ENCODE results near the gene FGFRL1. TPM values are rescaled to one million over a fixed set of nuclear protein-coding genes. Genes with fewer than 3 reads are reported as not detected.

The FGFRL1 gene
- total and polyA plus RNA-seq, 2 donors from 2014 or later: 22.0 to 25.5 TPM

GRCh38 chr4:963276-964225 lies 47.9 kb upstream of the FGFRL1 start:
- DNase-seq: peak in 2 of 5 donors; percentile 46 to 69

DNA sequence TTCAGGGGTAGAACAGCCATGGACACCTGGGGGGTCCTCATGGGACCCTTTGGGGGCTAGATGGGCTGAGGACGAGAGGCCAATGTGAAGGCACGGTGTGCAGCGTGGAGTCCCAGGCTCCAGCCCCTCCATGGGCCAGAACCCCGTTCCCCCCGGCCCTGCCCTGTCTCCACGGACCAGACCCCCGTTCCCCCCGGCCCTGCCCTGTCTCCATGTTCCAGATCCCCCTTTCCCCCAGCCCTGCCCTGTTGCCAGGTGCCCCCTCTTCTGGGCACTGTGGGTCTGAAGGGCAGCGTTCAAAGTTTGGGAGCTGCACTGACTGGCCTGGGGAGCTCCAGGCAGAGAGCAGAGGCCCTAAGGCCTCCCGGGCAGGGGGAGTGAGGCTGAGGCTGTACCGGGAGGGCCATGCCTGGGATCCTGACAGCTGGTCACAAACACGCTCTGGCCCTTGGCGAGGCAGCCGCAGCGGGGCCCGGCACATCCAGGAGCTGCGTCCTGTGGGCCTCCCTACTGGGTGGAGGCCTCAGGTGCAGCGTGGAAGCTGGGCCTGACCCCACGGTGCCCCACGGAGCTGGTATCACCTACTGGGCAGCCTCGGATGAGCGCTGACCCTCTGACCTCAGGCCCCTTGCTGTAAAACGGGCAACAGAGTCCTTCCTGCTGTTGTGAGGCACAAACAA lies 46.9 kb upstream of the FGFRL1 start:
- no peak overlapping the region for H3K27ac ChIP-seq (ENCODE audit: low read depth in 2 of 2, low read length in 2 of 2)
- H3K9ac ChIP-seq (ENCODE audit: low read length in 3 of 3): no peak overlapping the region
- intact Hi-C loops (cut with DNase I): no loop called here
- H3K27me3 ChIP-seq (ENCODE audit: control insufficient read depth, insufficient read depth, low read length): no peaks in the 10 kb centered on the region
- TF ChIP-seq, protein P1, sequence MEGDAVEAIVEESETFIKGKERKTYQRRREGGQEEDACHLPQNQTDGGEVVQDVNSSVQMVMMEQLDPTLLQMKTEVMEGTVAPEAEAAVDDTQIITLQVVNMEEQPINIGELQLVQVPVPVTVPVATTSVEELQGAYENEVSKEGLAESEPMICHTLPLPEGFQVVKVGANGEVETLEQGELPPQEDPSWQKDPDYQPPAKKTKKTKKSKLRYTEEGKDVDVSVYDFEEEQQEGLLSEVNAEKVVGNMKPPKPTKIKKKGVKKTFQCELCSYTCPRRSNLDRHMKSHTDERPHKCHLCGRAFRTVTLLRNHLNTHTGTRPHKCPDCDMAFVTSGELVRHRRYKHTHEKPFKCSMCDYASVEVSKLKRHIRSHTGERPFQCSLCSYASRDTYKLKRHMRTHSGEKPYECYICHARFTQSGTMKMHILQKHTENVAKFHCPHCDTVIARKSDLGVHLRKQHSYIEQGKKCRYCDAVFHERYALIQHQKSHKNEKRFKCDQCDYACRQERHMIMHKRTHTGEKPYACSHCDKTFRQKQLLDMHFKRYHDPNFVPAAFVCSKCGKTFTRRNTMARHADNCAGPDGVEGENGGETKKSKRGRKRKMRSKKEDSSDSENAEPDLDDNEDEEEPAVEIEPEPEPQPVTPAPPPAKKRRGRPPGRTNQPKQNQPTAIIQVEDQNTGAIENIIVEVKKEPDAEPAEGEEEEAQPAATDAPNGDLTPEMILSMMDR (IDR thresholded peaks at IDR 0.05; ENCODE audit: borderline replicate concordance, extremely low read depth, insufficient read depth): no peak
- FAIRE-seq: no peak
- no peaks in the 10 kb centered on the region for H3K36me3 ChIP-seq (ENCODE audit: control insufficient read depth in 2 of 3, insufficient read depth in 3 of 3, low read length in 3 of 3)
- peaks cover 0 to 3% (median 0%) of the 10 kb centered on the region in 3 donors for H3K4me1 ChIP-seq (ENCODE audit: control insufficient read depth in 2 of 3, insufficient read depth in 2 of 3, low read depth in 1 of 3, low read length in 3 of 3)
- H3K9me3 ChIP-seq (ENCODE audit: control insufficient read depth in 2 of 3, insufficient read depth in 1 of 3, low read length in 3 of 3): no peaks in the 10 kb centered on the region
- DNase-seq: peak in 1 of 5 donors; percentile 64
- H3K4me3 ChIP-seq (ENCODE audit: low read length in 3 of 3): no peak overlapping the region

More at GRCh38 chr4:963276-964225, 47.9 kb upstream of the FGFRL1 start:
- Histone ChIP-seq H3K4me3 (ENCODE audit: low read length in 3 of 3) (no peak overlapping the region), H3K36me3 (ENCODE audit: control insufficient read depth in 2 of 3, insufficient read depth in 3 of 3, low read length in 3 of 3) (no peaks in the 10 kb centered on the region), H3K9me3 (ENCODE audit: control insufficient read depth in 2 of 3, insufficient read depth in 1 of 3, low read length in 3 of 3) (no peaks in the 10 kb centered on the region), H3K9ac (ENCODE audit: low read length in 3 of 3) (no peak overlapping the region), H3K27ac (ENCODE audit: low read depth in 2 of 2, low read length in 2 of 2) (no peak overlapping the region), H3K4me1 (ENCODE audit: control insufficient read depth in 2 of 3, insufficient read depth in 2 of 3, low read depth in 1 of 3, low read length in 3 of 3) (peaks cover 0 to 3% (median 0%) of the 10 kb centered on the region in 3 donors), H3K27me3 (ENCODE audit: control insufficient read depth, insufficient read depth, low read length) (no peaks in the 10 kb centered on the region)
- TF ChIP-seq, protein P1 (IDR thresholded peaks at IDR 0.05; ENCODE audit: borderline replicate concordance, extremely low read depth, insufficient read depth): no peak
- no peak for FAIRE-seq
- intact Hi-C loops (cut with DNase I): no loop called here

DNA sequence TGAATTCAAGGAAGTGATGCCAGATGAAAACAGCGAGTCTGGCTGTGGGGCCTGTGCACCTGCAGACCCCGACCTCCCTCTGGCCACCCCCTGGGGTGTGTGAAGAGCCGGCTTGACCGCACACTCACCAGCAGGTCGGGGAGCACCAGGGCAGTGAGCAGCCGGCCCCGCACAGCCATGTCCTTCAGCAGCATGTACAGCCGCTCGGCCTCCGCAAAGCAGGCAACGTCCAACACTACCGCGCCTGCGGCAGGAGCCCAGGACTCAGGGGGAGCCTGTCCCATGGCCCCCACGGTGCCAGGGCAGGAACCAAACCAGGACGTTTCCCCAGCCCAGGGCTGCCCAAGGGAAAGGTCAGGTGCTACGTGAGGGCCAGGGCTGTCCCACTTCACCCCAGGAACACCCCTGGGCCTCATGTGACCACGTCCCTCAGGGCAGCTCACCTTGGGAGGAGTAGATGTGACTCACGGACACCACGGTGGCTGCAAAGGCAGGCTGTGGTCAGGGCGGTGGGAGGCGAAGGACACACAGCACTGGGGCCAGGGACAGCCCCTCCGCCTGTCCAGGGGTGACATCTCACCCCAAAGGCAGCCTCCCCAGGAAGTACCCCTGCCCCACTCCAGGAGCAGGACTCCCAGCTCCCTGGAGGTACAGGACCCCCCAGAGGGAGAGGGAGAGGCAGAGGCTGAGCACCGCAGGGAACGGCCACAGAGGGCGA lies 46.2 kb upstream of the FGFRL1 start:
- DNase-seq (peak in 1 of 5 donors; percentile 68), FAIRE-seq (no peak)
- no peaks in the 10 kb centered on the region for H3K36me3 ChIP-seq (ENCODE audit: control insufficient read depth in 2 of 3, insufficient read depth in 3 of 3, low read length in 3 of 3)
- no peak overlapping the region for H3K9ac ChIP-seq (ENCODE audit: low read length in 3 of 3)
- H3K4me3 ChIP-seq (ENCODE audit: low read length in 3 of 3): no peak overlapping the region
- H3K27me3 ChIP-seq (ENCODE audit: control insufficient read depth, insufficient read depth, low read length): no peaks in the 10 kb centered on the region
- intact Hi-C loops (cut with DNase I): no loop called here
- TF ChIP-seq, protein P1 (IDR thresholded peaks at IDR 0.05; ENCODE audit: borderline replicate concordance, extremely low read depth, insufficient read depth): no peak
- no peak overlapping the region for H3K27ac ChIP-seq (ENCODE audit: low read depth in 2 of 2, low read length in 2 of 2)
- H3K4me1 ChIP-seq (ENCODE audit: control insufficient read depth in 2 of 3, insufficient read depth in 2 of 3, low read depth in 1 of 3, low read length in 3 of 3): peaks cover 0 to 3% (median 0%) of the 10 kb centered on the region in 3 donors
- H3K9me3 ChIP-seq (ENCODE audit: control insufficient read depth in 2 of 3, insufficient read depth in 1 of 3, low read length in 3 of 3): no peaks in the 10 kb centered on the region
